HepG2 (cell line): Measurements from ENCODE around the gene TBCEL. TPM values are rescaled to one million over a fixed set of nuclear protein-coding genes. Genes with fewer than 3 reads are reported as not detected.

ENCODE experiments used
- ATAC-seq: fragments of 200-7000 bp; cut with Tn5 transposase; 3 replicates; pipeline ENCODE4 v1.9.1; 2020; ENCODE audit warnings: mild to moderate bottlenecking, moderate library complexity
- BruUV-seq: library from RNA; stranded (reverse); fragments of 400-500 nt; replicated peaks from 2 replicates; lab custom pipeline; 2021; lab: Mats Ljungman, UMichigan
- CTCF ChIA-PET: fragments of 300-600 bp; formaldehyde crosslinking; extraction: SDS; loops from one replicate; lab custom pipeline; 2021; ENCODE audit warnings: low total read pairs, inconsistent platforms, low intra/inter-chr PET ratio; lab: Yijun Ruan, JAX
- POLR2A ChIA-PET: fragments of 350-600 bp; sonication (Branson Sonifier 250); formaldehyde crosslinking; loops from one replicate; lab custom pipeline; 2020; ENCODE audit warnings: antibody characterized with exemption, inconsistent platforms; lab: Yijun Ruan, JAX
- DNase-seq: peaks from one replicate; pipeline ENCODE4 v3.0.0-alpha.2; 2015; ENCODE audit warnings: low spot score
- FAIRE-seq: peaks from 3 replicates; lab custom pipeline; 2011; peaks lifted over from hg19 to GRCh38; lab: Jason Lieb, UNC
- H2AFZ ChIP-seq: one replicate; pipeline ENCODE4 v1.6.1; 2011; ENCODE audit warnings: low read length, inconsistent platforms
- H3K27ac ChIP-seq: fragments of 300-600 bp; 3 replicates; pipeline ENCODE4 v1.8.0; 2011; ENCODE audit warnings: mixed run types, mild to moderate bottlenecking, mixed read lengths, low read length, inconsistent platforms; ENCODE audit not compliant: insufficient read depth; ENCODE audit errors: extremely low read length
- H3K27me3 ChIP-seq, 2 experiments: fragments of 200-600 bp in 1 of 2; 2 replicates in 1 of 2; 3 replicates in 1 of 2; pipeline versions ENCODE4 v1.6.0 to v1.8.0; 2011; ENCODE audit warnings: low read length in 2 of 2, mild to moderate bottlenecking in 2 of 2, moderate library complexity in 2 of 2, inconsistent platforms in 1 of 2; ENCODE audit not compliant: insufficient read depth in 2 of 2, control insufficient read depth in 1 of 2
- H3K36me3 ChIP-seq, 2 experiments: fragments of 200-600 bp in 1 of 2; replicated peaks in 1 of 2; 2 replicates in 1 of 2; 3 replicates in 1 of 2; pipeline versions ENCODE4 v1.5.1 to v1.8.0; 2011; ENCODE audit warnings: low read length in 2 of 2, inconsistent platforms in 1 of 2; ENCODE audit not compliant: insufficient read depth in 2 of 2, control insufficient read depth in 1 of 2
- H3K4me1 ChIP-seq: 2 replicates; pipeline ENCODE4 v1.5.1; 2012; ENCODE audit warnings: low read length, inconsistent platforms; ENCODE audit not compliant: insufficient read depth
- H3K4me2 ChIP-seq: 2 replicates; pipeline ENCODE4 v1.6.0; 2011; ENCODE audit warnings: low read depth, low read length, inconsistent platforms
- H3K4me3 ChIP-seq, 3 experiments: fragments of 200-600 bp in 1 of 3; sonication (generic), shearing (Covaris generic) in 1 of 3; replicated peaks in 1 of 3; 2 replicates each; pipeline ENCODE4 v1.5.1; 2011 to 2016; ENCODE audit warnings: low read length in 3 of 3, inconsistent platforms in 2 of 3, low read depth in 2 of 3, mild to moderate bottlenecking in 2 of 3, control low read depth in 1 of 3, mixed read lengths in 1 of 3; ENCODE audit not compliant: insufficient read depth in 1 of 3
- H3K79me2 ChIP-seq: one replicate; pipeline ENCODE4 v1.6.1; 2011; ENCODE audit warnings: low read length, inconsistent platforms; ENCODE audit not compliant: insufficient read depth
- H3K9ac ChIP-seq: 2 replicates; pipeline ENCODE4 v1.6.0; 2011; ENCODE audit warnings: mild to moderate bottlenecking, low read depth, low read length, inconsistent platforms; ENCODE audit not compliant: insufficient read depth
- H3K9me3 ChIP-seq: 2 replicates; pipeline ENCODE4 v1.5.1; 2012; ENCODE audit warnings: mild to moderate bottlenecking, low read length
- H4K20me1 ChIP-seq: 2 replicates; pipeline ENCODE4 v1.6.0; 2011; ENCODE audit warnings: inconsistent platforms, mild to moderate bottlenecking, low read length, moderate library complexity; ENCODE audit not compliant: insufficient read depth
- EED ChIP-seq: sonication (generic); formaldehyde crosslinking; IDR thresholded peaks from 2 replicates; pipeline ENCODE4 v1.5.0; 2020; ENCODE audit warnings: mild to moderate bottlenecking, missing genetic modification reagents
- NCOA5 ChIP-seq: sonication (generic); formaldehyde crosslinking; IDR thresholded peaks from 2 replicates; pipeline ENCODE4 v1.4.0; 2020; ENCODE audit warnings: missing genetic modification reagents
- ZNF225 ChIP-seq: sonication (generic); formaldehyde crosslinking; IDR thresholded peaks from 2 replicates; pipeline ENCODE4 v1.4.0; 2020; ENCODE audit warnings: mild to moderate bottlenecking, missing genetic modification reagents
- WGBS: methylation state at CpG from one replicate; pipeline ENCODE4 v1.1.6; 2017; ENCODE audit warnings: low lambda C conversion rate; 5-methylcytosine and 5-hydroxymethylcytosine counted together
- in situ Hi-C: cut with HindIII; loops from 2 replicates; pipeline ENCODE4 v1.10.0; 2017; ENCODE audit warnings: low pct_unique_long_range_greater_than_20kb; ENCODE audit not compliant: extremely low pct_ligation_motif_present
- intact Hi-C: fragments of 100-400 bp; cut with micrococcal nuclease; formaldehyde crosslinking; loops from one replicate; pipeline ENCODE4 v1.10.0; 2022; ENCODE audit not compliant: unreplicated experiment
- polyA plus RNA-seq, 8 experiments: library from polyadenylated mRNA; depleted of rRNA in 3 of 8; stranded (reverse) in 7 of 8; unstranded in 1 of 8; fragments of >200 nt; fragmentation: Illumina TruSeq in 4 of 8; extraction: Trizol in 4 of 8; gene quantifications; 2 replicates each; pipeline versions ENCODE4 v1.2.1 to v1.2.3, GENCODE V29; 2011 to 2016; ENCODE audit warnings: low read depth in 4 of 8, missing spikeins in 1 of 8, mixed read lengths in 1 of 8; ENCODE audit not compliant: insufficient read depth in 1 of 8
- total RNA-seq, 5 experiments: library from RNA; depleted of rRNA; stranded (reverse); fragments of >200 nt; fragmentation: Illumina TruSeq; extraction: Trizol; gene quantifications; 2 replicates each; pipeline ENCODE4 v1.2.3, GENCODE V29; 2016; ENCODE audit warnings: low read depth in 1 of 5
- TF ChIP-seq, protein P1 (sequence below): sonication (generic); formaldehyde crosslinking; IDR thresholded peaks from 2 replicates; pipeline ENCODE4 v1.4.0; 2020; ENCODE audit warnings: missing genetic modification reagents, borderline replicate concordance

The TBCEL gene
- total and polyA plus RNA-seq, 2 of the 13 experiments (the other 11 are each of a cell fraction or from before 2014, with no cell fraction given): 6.1 to 12.5 TPM

DNA sequence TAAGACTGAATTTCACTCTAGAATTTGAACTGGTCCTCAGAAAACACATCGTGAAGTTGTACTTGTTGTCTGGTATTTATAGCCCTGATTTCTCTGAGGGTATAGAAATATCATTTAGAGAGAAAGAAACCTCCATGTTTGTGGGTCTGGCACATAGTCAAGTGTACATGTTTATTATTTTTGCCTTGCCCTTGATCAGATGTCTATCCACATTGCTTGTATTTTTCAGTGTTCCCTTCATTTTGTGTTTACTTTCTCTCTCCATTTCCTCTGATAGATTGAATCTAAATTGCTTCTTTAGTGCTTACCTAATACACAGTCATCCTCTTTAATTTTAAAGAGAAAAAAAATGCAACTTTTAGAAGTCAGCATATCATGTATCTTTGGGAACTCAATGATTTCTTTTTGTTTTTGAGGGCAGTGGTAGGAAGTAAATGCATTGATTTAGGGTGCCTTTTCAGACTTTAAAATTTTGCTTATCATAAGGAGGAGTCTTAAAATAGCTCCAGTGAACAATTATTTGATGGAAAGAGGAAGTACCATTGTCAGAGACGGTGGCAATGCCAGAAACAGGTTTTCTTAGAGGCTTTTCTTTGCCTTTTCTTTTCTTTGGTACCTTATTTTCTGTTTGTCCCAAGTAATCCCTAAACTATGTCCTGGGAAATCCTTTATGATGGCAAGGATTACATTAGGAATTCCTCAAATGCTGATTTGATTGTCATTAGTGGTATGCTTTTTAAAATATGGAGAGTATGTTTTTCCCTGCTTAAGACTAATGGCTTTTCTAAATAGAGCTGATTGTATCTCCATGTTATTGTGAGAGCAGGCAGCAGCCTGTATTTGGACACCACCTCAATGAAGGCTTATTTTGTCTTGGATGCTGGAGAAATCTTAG lies 47.3 kb downstream of the TBCEL start:
- Histone ChIP-seq H3K27ac (peak overlapping the region; percentile 67), H3K4me2 (peak overlapping the region; percentile 50; the same call in 1 of the 2 replicates), H2AFZ (no peak overlapping the region), H3K9ac (no peak overlapping the region), H3K79me2 (no peaks in the 10 kb centered on the region)
- in situ Hi-C loops: no loop called here
- no peak for DNase-seq
- TF ChIP-seq NCOA5 (no peak), EED (CRISPR knock-in tag) (no peak), ZNF225 (CRISPR knock-in tag) (no peak)
- TF ChIP-seq, protein P1, sequence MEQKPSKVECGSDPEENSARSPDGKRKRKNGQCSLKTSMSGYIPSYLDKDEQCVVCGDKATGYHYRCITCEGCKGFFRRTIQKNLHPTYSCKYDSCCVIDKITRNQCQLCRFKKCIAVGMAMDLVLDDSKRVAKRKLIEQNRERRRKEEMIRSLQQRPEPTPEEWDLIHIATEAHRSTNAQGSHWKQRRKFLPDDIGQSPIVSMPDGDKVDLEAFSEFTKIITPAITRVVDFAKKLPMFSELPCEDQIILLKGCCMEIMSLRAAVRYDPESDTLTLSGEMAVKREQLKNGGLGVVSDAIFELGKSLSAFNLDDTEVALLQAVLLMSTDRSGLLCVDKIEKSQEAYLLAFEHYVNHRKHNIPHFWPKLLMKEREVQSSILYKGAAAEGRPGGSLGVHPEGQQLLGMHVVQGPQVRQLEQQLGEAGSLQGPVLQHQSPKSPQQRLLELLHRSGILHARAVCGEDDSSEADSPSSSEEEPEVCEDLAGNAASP (CRISPR knock-in tag): no peak
- TF ChIP-seq, all 625 proteins: peak for 0
- no TSS peak for BruUV-seq
- H3K36me3 ChIP-seq: 0 out of 5 replicates have a peak, but pooled peaks cover 0 to 2% of the 10 kb centered on the region in 2 experiments
- ChIA-PET CTCF (no interaction called here), POLR2A (no interaction called here)
- H3K4me3 ChIP-seq: no peak overlapping the region
- no peaks in the 10 kb centered on the region for H4K20me1 ChIP-seq
- peaks cover 57% of the 10 kb centered on the region for H3K4me1 ChIP-seq
- H3K27me3 ChIP-seq: no peaks in the 10 kb centered on the region
- H3K9me3 ChIP-seq: no peaks in the 10 kb centered on the region
- 93% methylated on average over 2 of the region's 2 CpGs for WGBS
- no peak for FAIRE-seq
- no peak for ATAC-seq
- intact Hi-C loops: loop anchor here (5.0 kb wide), 1 partner anchor 34 kb away; no protein-coding TSS in a partner anchor
